ENCODE measurements around the gene BSN. TPM values are rescaled to one million over a fixed set of nuclear protein-coding genes. Genes with fewer than 3 reads are reported as not detected.

Gene BSN
- total and polyA plus RNA-seq, 2 experiments from 2014 or later, result 0.50 to 5.1 TPM

GRCh38 chr3:49648354-49649019 lies 94.2 kb downstream of the BSN start (continued):
- TF ChIP-seq, protein P1, sequence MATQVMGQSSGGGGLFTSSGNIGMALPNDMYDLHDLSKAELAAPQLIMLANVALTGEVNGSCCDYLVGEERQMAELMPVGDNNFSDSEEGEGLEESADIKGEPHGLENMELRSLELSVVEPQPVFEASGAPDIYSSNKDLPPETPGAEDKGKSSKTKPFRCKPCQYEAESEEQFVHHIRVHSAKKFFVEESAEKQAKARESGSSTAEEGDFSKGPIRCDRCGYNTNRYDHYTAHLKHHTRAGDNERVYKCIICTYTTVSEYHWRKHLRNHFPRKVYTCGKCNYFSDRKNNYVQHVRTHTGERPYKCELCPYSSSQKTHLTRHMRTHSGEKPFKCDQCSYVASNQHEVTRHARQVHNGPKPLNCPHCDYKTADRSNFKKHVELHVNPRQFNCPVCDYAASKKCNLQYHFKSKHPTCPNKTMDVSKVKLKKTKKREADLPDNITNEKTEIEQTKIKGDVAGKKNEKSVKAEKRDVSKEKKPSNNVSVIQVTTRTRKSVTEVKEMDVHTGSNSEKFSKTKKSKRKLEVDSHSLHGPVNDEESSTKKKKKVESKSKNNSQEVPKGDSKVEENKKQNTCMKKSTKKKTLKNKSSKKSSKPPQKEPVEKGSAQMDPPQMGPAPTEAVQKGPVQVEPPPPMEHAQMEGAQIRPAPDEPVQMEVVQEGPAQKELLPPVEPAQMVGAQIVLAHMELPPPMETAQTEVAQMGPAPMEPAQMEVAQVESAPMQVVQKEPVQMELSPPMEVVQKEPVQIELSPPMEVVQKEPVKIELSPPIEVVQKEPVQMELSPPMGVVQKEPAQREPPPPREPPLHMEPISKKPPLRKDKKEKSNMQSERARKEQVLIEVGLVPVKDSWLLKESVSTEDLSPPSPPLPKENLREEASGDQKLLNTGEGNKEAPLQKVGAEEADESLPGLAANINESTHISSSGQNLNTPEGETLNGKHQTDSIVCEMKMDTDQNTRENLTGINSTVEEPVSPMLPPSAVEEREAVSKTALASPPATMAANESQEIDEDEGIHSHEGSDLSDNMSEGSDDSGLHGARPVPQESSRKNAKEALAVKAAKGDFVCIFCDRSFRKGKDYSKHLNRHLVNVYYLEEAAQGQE (IDR thresholded peaks at IDR 0.05; ENCODE audit: unreplicated experiment), result no peak
- TF ChIP-seq NANOG (IDR thresholded peaks at IDR 0.05; ENCODE audit: borderline replicate concordance), result no peak

DNA sequence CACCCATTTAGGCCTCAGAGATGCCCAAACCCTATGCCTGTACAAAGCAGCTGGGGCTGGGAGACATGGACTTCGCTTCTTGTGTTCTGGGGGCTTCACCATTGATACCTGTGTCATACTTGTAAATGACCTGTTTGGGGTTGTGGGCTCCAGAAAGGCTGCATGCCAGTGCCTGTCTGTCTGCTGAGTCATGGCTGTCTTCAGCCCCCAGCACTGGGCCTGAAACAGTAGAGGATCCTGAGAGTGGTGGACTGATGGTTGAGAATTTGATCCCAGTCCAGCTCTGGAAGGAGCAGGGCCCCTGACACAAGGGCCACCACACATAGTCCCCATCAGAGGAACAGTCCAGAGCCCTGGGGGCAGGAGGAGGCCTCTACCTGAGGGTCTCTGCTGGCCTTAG lies 95.3 kb downstream of the BSN start:
- no peaks in the 10 kb centered on the region for H4K20me1 ChIP-seq (replicated peaks; ENCODE audit: insufficient read depth)
- Mint-ChIP-seq H3K27me3 (ENCODE audit: insufficient read depth, low read depth, poor library complexity) (peaks cover 11% of the 10 kb centered on the region), H3K27ac (0 out of 2 replicates have a peak overlapping the region, but pooled peaks have one; percentile 62), H3K36me3 (ENCODE audit: low read depth) (no peaks in the 10 kb centered on the region; the same call in 2 of the 3 replicates), H3K4me1 (peaks cover 4% of the 10 kb centered on the region; the same call in 1 of the 3 replicates), H3K4me3 (no peak overlapping the region), H3K9me3 (no peaks in the 10 kb centered on the region)
- no peak overlapping the region for H3K4me2 ChIP-seq
- no peak overlapping the region for H3K4me3 ChIP-seq
- H3K9me2 ChIP-seq (ENCODE audit: insufficient read depth), result no peaks in the 10 kb centered on the region
- no peaks in the 10 kb centered on the region for H3K79me2 ChIP-seq (replicated peaks; ENCODE audit: insufficient read depth)
- no peaks in the 10 kb centered on the region for H3F3A ChIP-seq (replicated peaks; ENCODE audit: low read depth)
- no peak overlapping the region for H2AFZ ChIP-seq
- H3K27ac ChIP-seq (ENCODE audit: low read depth), result no peak overlapping the region
- no peak for TF ChIP-seq ZNF114 (CRISPR knock-in tag; IDR thresholded peaks at IDR 0.05)
- TF ChIP-seq, protein P1 (IDR thresholded peaks at IDR 0.05; ENCODE audit: unreplicated experiment), result no peak
- TF ChIP-seq, protein P2, sequence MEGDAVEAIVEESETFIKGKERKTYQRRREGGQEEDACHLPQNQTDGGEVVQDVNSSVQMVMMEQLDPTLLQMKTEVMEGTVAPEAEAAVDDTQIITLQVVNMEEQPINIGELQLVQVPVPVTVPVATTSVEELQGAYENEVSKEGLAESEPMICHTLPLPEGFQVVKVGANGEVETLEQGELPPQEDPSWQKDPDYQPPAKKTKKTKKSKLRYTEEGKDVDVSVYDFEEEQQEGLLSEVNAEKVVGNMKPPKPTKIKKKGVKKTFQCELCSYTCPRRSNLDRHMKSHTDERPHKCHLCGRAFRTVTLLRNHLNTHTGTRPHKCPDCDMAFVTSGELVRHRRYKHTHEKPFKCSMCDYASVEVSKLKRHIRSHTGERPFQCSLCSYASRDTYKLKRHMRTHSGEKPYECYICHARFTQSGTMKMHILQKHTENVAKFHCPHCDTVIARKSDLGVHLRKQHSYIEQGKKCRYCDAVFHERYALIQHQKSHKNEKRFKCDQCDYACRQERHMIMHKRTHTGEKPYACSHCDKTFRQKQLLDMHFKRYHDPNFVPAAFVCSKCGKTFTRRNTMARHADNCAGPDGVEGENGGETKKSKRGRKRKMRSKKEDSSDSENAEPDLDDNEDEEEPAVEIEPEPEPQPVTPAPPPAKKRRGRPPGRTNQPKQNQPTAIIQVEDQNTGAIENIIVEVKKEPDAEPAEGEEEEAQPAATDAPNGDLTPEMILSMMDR (conservative IDR thresholded peaks at IDR 0.05; ENCODE audit: low read depth in 2 of 2), result no peak
- no peak for TF ChIP-seq JUNB (IDR thresholded peaks at IDR 0.05; ENCODE audit: unreplicated experiment)
- TF ChIP-seq EZH2 (IDR thresholded peaks at IDR 0.05; ENCODE audit: low read depth, unreplicated experiment), result no peak
- no peak for TF ChIP-seq STAT1 (IDR thresholded peaks at IDR 0.05; ENCODE audit: unreplicated experiment)
- TF ChIP-seq, protein P3, sequence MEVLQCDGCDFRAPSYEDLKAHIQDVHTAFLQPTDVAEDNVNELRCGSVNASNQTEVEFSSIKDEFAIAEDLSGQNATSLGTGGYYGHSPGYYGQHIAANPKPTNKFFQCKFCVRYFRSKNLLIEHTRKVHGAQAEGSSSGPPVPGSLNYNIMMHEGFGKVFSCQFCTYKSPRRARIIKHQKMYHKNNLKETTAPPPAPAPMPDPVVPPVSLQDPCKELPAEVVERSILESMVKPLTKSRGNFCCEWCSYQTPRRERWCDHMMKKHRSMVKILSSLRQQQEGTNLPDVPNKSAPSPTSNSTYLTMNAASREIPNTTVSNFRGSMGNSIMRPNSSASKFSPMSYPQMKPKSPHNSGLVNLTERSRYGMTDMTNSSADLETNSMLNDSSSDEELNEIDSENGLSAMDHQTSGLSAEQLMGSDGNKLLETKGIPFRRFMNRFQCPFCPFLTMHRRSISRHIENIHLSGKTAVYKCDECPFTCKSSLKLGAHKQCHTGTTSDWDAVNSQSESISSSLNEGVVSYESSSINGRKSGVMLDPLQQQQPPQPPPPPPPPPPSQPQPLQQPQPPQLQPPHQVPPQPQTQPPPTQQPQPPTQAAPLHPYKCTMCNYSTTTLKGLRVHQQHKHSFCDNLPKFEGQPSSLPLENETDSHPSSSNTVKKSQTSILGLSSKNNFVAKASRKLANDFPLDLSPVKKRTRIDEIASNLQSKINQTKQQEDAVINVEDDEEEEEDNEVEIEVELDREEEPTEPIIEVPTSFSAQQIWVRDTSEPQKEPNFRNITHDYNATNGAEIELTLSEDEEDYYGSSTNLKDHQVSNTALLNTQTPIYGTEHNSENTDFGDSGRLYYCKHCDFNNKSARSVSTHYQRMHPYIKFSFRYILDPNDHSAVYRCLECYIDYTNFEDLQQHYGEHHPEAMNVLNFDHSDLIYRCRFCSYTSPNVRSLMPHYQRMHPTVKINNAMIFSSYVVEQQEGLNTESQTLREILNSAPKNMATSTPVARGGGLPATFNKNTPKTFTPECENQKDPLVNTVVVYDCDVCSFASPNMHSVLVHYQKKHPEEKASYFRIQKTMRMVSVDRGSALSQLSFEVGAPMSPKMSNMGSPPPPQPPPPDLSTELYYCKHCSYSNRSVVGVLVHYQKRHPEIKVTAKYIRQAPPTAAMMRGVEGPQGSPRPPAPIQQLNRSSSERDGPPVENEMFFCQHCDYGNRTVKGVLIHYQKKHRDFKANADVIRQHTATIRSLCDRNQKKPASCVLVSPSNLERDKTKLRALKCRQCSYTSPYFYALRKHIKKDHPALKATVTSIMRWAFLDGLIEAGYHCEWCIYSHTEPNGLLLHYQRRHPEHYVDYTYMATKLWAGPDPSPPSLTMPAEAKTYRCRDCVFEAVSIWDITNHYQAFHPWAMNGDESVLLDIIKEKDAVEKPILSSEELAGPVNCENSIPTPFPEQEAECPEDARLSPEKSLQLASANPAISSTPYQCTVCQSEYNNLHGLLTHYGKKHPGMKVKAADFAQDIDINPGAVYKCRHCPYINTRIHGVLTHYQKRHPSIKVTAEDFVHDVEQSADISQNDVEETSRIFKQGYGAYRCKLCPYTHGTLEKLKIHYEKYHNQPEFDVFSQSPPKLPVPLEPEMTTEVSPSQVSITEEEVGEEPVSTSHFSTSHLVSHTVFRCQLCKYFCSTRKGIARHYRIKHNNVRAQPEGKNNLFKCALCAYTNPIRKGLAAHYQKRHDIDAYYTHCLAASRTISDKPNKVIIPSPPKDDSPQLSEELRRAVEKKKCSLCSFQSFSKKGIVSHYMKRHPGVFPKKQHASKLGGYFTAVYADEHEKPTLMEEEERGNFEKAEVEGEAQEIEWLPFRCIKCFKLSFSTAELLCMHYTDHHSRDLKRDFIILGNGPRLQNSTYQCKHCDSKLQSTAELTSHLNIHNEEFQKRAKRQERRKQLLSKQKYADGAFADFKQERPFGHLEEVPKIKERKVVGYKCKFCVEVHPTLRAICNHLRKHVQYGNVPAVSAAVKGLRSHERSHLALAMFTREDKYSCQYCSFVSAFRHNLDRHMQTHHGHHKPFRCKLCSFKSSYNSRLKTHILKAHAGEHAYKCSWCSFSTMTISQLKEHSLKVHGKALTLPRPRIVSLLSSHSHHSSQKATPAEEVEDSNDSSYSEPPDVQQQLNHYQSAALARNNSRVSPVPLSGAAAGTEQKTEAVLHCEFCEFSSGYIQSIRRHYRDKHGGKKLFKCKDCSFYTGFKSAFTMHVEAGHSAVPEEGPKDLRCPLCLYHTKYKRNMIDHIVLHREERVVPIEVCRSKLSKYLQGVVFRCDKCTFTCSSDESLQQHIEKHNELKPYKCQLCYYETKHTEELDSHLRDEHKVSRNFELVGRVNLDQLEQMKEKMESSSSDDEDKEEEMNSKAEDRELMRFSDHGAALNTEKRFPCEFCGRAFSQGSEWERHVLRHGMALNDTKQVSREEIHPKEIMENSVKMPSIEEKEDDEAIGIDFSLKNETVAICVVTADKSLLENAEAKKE (CRISPR knock-in tag; IDR thresholded peaks at IDR 0.05), result no peak
- TF ChIP-seq EZH2phosphoT487 (IDR thresholded peaks at IDR 0.05; ENCODE audit: unreplicated experiment), result no peak
- no peaks in the 10 kb centered on the region for H3K4me1 ChIP-seq (ENCODE audit: insufficient read depth)
- ATAC-seq, result no peak
- no peaks in the 10 kb centered on the region for H3K36me3 ChIP-seq (ENCODE audit: insufficient read depth)
- DNase-seq (ENCODE audit: low spot score), result no peak
- H3K27me3 ChIP-seq (ENCODE audit: insufficient read depth), result no peaks in the 10 kb centered on the region
